OCI-LY7 (cell line): ENCODE results near the gene KCNQ1. TPM values are rescaled to one million over a fixed set of nuclear protein-coding genes. Genes with fewer than 3 reads are reported as not detected.

Source experiments
- BruUV-seq: library from RNA; stranded (reverse); fragments of 400-500 nt; replicated peaks from 2 replicates; lab custom pipeline; 2021; lab: Mats Ljungman, UMichigan
- CTCF ChIA-PET: fragments of 300-600 bp; sonication (Branson Sonifier 250); formaldehyde crosslinking; loops from one replicate; lab custom pipeline; 2022; ENCODE audit warnings: antibody characterized with exemption; ENCODE audit not compliant: unreplicated experiment; lab: Charles Lee
- POLR2A ChIA-PET: fragments of 300-600 bp; sonication (Branson Sonifier 250); formaldehyde crosslinking; loops from one replicate; lab custom pipeline; 2022; ENCODE audit warnings: antibody characterized with exemption; lab: Charles Lee
- DNase-seq: peaks from one replicate; pipeline ENCODE4 v3.0.0-alpha.2; 2015; ENCODE audit warnings: low spot score
- H2AFZ ChIP-seq: fragments of 200-600 bp; sonication (generic), shearing (Covaris generic); 2 replicates; pipeline ENCODE4 v1.6.1; 2014; ENCODE audit warnings: mild to moderate bottlenecking, antibody characterized with exemption, low read length, moderate library complexity
- H3K27ac ChIP-seq: fragments of 200-600 bp; sonication (generic); 2 replicates; pipeline ENCODE4 v1.5.1; 2014; ENCODE audit warnings: mixed run types, low read depth, mild to moderate bottlenecking, moderate library complexity, low read length, inconsistent platforms; ENCODE audit not compliant: poor library complexity, severe bottlenecking
- H3K36me3 ChIP-seq: fragments of 200-600 bp; sonication (generic); 2 replicates; pipeline ENCODE4 v1.6.1; 2014; ENCODE audit warnings: mild to moderate bottlenecking, antibody characterized with exemption, low read length, moderate library complexity, mixed read lengths; ENCODE audit not compliant: insufficient read depth
- H3K4me1 ChIP-seq: fragments of 200-600 bp; sonication (generic); 2 replicates; pipeline ENCODE4 v1.5.1; 2014; ENCODE audit warnings: mild to moderate bottlenecking, low read length; ENCODE audit not compliant: insufficient read depth, poor library complexity, severe bottlenecking
- H3K4me2 ChIP-seq: fragments of 200-600 bp; sonication (generic); 2 replicates; pipeline ENCODE4 v1.6.1; 2014; ENCODE audit warnings: mild to moderate bottlenecking, low read length
- H3K4me3 ChIP-seq: fragments of 200-600 bp; sonication (generic); 2 replicates; pipeline ENCODE4 v1.5.1; 2014; ENCODE audit warnings: mild to moderate bottlenecking, low read depth, low read length; ENCODE audit not compliant: poor library complexity, severe bottlenecking
- H3K79me2 ChIP-seq: fragments of 200-600 bp; sonication (generic); 2 replicates; pipeline ENCODE4 v1.6.1; 2016; ENCODE audit warnings: low read depth, mild to moderate bottlenecking, low read length, moderate library complexity, mixed read lengths; ENCODE audit not compliant: insufficient read depth
- H3K9me2 ChIP-seq: fragments of 200-600 bp; sonication (generic); 2 replicates; pipeline ENCODE4 v1.6.1; 2016; ENCODE audit warnings: mild to moderate bottlenecking, low read length, mixed read lengths; ENCODE audit not compliant: insufficient read depth
- H3K9me3 ChIP-seq: fragments of 200-600 bp; sonication (generic); 2 replicates; pipeline ENCODE4 v1.6.1; 2014; ENCODE audit warnings: mild to moderate bottlenecking, mixed run types, low read length, mixed read lengths
- H4K20me1 ChIP-seq: fragments of 200-600 bp; sonication (generic); 2 replicates; pipeline ENCODE4 v1.6.1; 2014; ENCODE audit warnings: mild to moderate bottlenecking, antibody characterized with exemption, low read length, moderate library complexity, mixed read lengths; ENCODE audit not compliant: insufficient read depth
- CTCF ChIP-seq: fragments of 200-600 bp; sonication (generic); conservative IDR thresholded peaks from 2 replicates; pipeline ENCODE4 v1.5.1; 2014; ENCODE audit warnings: mild to moderate bottlenecking, antibody characterized with exemption, low read length, moderate library complexity, mixed read lengths
- EZH2phosphoT487 ChIP-seq: fragments of 200-600 bp; sonication (generic); IDR thresholded peaks from 2 replicates; pipeline ENCODE4 v1.6.1; 2018; ENCODE audit warnings: low read depth, borderline replicate concordance, mild to moderate bottlenecking, mixed run types, antibody characterized with exemption, low read length, moderate library complexity, mixed read lengths
- intact Hi-C: fragments of 100-400 bp; cut with micrococcal nuclease; formaldehyde crosslinking; loops from one replicate; pipeline ENCODE4 v1.10.0; 2022; ENCODE audit not compliant: unreplicated experiment
- total RNA-seq, 2 experiments: library from RNA; depleted of rRNA in 1 of 2; stranded (reverse); fragments of >200 nt in 1 of 2; shearing (Covaris generic) in 1 of 2; gene quantifications; 2 replicates each; pipeline ENCODE4 v1.2.3, GENCODE V29; 2014 to 2022

KCNQ1 gene
- total RNA-seq, 2 experiments from 2014 or later = 0.22 to 1.3 TPM

GRCh38 chr11:2769409-2770095 is 324.7 kb downstream of the KCNQ1 start:
- H2AFZ ChIP-seq = no peak overlapping the region
- POLR2A ChIA-PET = no interaction called here
- no peak for TF ChIP-seq EZH2phosphoT487
- TF ChIP-seq CTCF = no peak

GRCh38 chr11:2770096-2770751 is 325.4 kb downstream of the KCNQ1 start:
- intact Hi-C loops = no loop called here
- H3K36me3 ChIP-seq = no peaks in the 10 kb centered on the region
- no TSS peak for BruUV-seq
- H3K4me1 ChIP-seq = no peaks in the 10 kb centered on the region
- no peak overlapping the region for H3K4me2 ChIP-seq
- POLR2A ChIA-PET = no interaction called here
- no peaks in the 10 kb centered on the region for H3K9me3 ChIP-seq
- DNase-seq = no peak
- no peak overlapping the region for H3K4me3 ChIP-seq
- H2AFZ ChIP-seq = no peak overlapping the region
- H3K9me2 ChIP-seq = no peaks in the 10 kb centered on the region
- H4K20me1 ChIP-seq = no peaks in the 10 kb centered on the region
- H3K27ac ChIP-seq = no peak overlapping the region
- CTCF ChIA-PET = no interaction called here
- no peaks in the 10 kb centered on the region for H3K79me2 ChIP-seq
- TF ChIP-seq CTCF (no peak), EZH2phosphoT487 (no peak)

More at GRCh38 chr11:2769409-2770095, 324.7 kb downstream of the KCNQ1 start:
- CTCF ChIA-PET = no interaction called here
- no peaks in the 10 kb centered on the region for H3K9me2 ChIP-seq
- no peaks in the 10 kb centered on the region for H3K36me3 ChIP-seq
- H4K20me1 ChIP-seq = no peaks in the 10 kb centered on the region
- H3K4me1 ChIP-seq = no peaks in the 10 kb centered on the region
- intact Hi-C loops = no loop called here
- H3K79me2 ChIP-seq = no peaks in the 10 kb centered on the region
- no peak overlapping the region for H3K27ac ChIP-seq
- no peaks in the 10 kb centered on the region for H3K9me3 ChIP-seq
- H3K4me3 ChIP-seq = no peak overlapping the region
- H3K4me2 ChIP-seq = no peak overlapping the region
- DNase-seq = no peak
- no TSS peak for BruUV-seq

GRCh38 chr11:2770761-2771301 is 326.0 kb downstream of the KCNQ1 start:
- H3K27ac ChIP-seq = no peak overlapping the region
- CTCF ChIA-PET = no interaction called here
- H3K4me1 ChIP-seq = no peaks in the 10 kb centered on the region
- TF ChIP-seq CTCF (no peak), EZH2phosphoT487 (no peak)
- no peaks in the 10 kb centered on the region for H4K20me1 ChIP-seq
- H3K4me2 ChIP-seq = no peak overlapping the region
- intact Hi-C loops = no loop called here
- BruUV-seq = no TSS peak
- DNase-seq = no peak
- no peak overlapping the region for H2AFZ ChIP-seq
- no peaks in the 10 kb centered on the region for H3K79me2 ChIP-seq
- H3K36me3 ChIP-seq = no peaks in the 10 kb centered on the region
- H3K9me3 ChIP-seq = no peaks in the 10 kb centered on the region
- H3K9me2 ChIP-seq = no peaks in the 10 kb centered on the region
- POLR2A ChIA-PET = no interaction called here
- no peak overlapping the region for H3K4me3 ChIP-seq
